ENCODE data around the gene SLC35F4.

GRCh38 chr14:57755018-57755521 is 110.8 kb downstream of the SLC35F4 start:
- TF ChIP-seq SUZ12 (IDR thresholded peaks at IDR 0.05; ENCODE audit: extremely low read depth, insufficient read depth, insufficient read length) = no peak
- no peak for TF ChIP-seq ZNF274 (IDR thresholded peaks at IDR 0.05; ENCODE audit: low read depth, low read length)
- TF ChIP-seq YY1 (IDR thresholded peaks at IDR 0.05; ENCODE audit: insufficient read depth, insufficient read length) = no peak
